K562 (cell line): ENCODE measurements around the gene AFG1L. TPM values are rescaled to one million over a fixed set of nuclear protein-coding genes. Genes with fewer than 3 reads are reported as not detected.

ENCODE experiments used
- ATAC-seq: fragments of 200-7000 bp; cut with Tn5 transposase; 3 replicates; pipeline ENCODE4 v1.9.1; 2020; ENCODE audit warnings: moderate library complexity
- BruUV-seq: library from RNA; stranded (reverse); fragments of 400-500 nt; replicated peaks from 2 replicates; lab custom pipeline; 2021; lab: Mats Ljungman, UMichigan
- CTCF ChIA-PET: fragments of 300-600 bp; formaldehyde crosslinking; extraction: SDS; loops from one replicate; lab custom pipeline; 2021; ENCODE audit warnings: low intra/inter-chr PET ratio; lab: Yijun Ruan, JAX
- POLR2A ChIA-PET: fragments of 300-600, 350-650 bp; sonication (Branson Sonifier 250); formaldehyde crosslinking; extraction: SDS; loops from one replicate; lab custom pipeline; 2021; ENCODE audit warnings: antibody characterized with exemption, inconsistent platforms; lab: Yijun Ruan, JAX
- DNase-seq, 4 experiments: peaks; one replicate each; pipeline versions ENCODE4 v3.0.0 to v3.0.0-alpha.2; 2011 to 2018; ENCODE audit warnings: low spot score in 3 of 4, mixed read lengths in 3 of 4; ENCODE audit errors: extremely low read depth in 1 of 4
- FAIRE-seq: peaks from 2 replicates; lab custom pipeline; 2011; peaks lifted over from hg19 to GRCh38; lab: Jason Lieb, UNC
- H2AFZ ChIP-seq: 2 replicates; pipeline ENCODE4 v1.6.0; 2011; ENCODE audit warnings: low read depth, low read length, control low read depth, inconsistent platforms
- H3K27ac ChIP-seq: fragments of 200-600 bp; 3 replicates; pipeline ENCODE4 v1.8.0; 2011; ENCODE audit warnings: low read depth, mild to moderate bottlenecking, control low read depth, inconsistent platforms, low read length, moderate library complexity, mixed read lengths; ENCODE audit errors: extremely low read depth
- H3K27me3 ChIP-seq, 2 experiments: fragments of 300-600 bp in 1 of 2; 2 replicates in 1 of 2; 3 replicates in 1 of 2; pipeline versions ENCODE4 v1.6.0 to v1.8.0; 2011; ENCODE audit warnings: inconsistent platforms in 2 of 2, low read length in 2 of 2, mild to moderate bottlenecking in 1 of 2, mixed read lengths in 1 of 2, moderate library complexity in 1 of 2; ENCODE audit not compliant: control insufficient read depth in 2 of 2, insufficient read depth in 2 of 2
- H3K36me3 ChIP-seq: fragments of 300-600 bp; 3 replicates; pipeline ENCODE4 v1.8.0; 2011; ENCODE audit warnings: mild to moderate bottlenecking, low read length, inconsistent platforms; ENCODE audit not compliant: control insufficient read depth, insufficient read depth
- H3K4me1 ChIP-seq, 2 experiments: fragments of 200-600 bp in 1 of 2; replicated peaks in 1 of 2; 2 replicates in 1 of 2; 3 replicates in 1 of 2; pipeline versions ENCODE4 v1.5.1 to v1.8.0; 2011; ENCODE audit warnings: inconsistent platforms in 2 of 2, low read length in 2 of 2, mild to moderate bottlenecking in 1 of 2, mixed read lengths in 1 of 2, moderate library complexity in 1 of 2; ENCODE audit not compliant: control insufficient read depth in 2 of 2, insufficient read depth in 2 of 2
- H3K4me2 ChIP-seq: 2 replicates; pipeline ENCODE4 v1.6.1; 2011; ENCODE audit warnings: low read length, control low read depth, inconsistent platforms, mixed read lengths; ENCODE audit not compliant: insufficient read depth
- H3K4me3 ChIP-seq: fragments of 200-600 bp; sonication (generic), shearing (Covaris generic); 2 replicates; pipeline ENCODE4 v1.5.1; 2016; ENCODE audit warnings: control low read depth, inconsistent platforms
- H3K79me2 ChIP-seq: fragments of 200-600 bp; 3 replicates; pipeline ENCODE4 v1.8.0; 2011; ENCODE audit warnings: low read length, inconsistent platforms; ENCODE audit not compliant: control insufficient read depth, insufficient read depth
- H3K9ac ChIP-seq, 2 experiments: 2 replicates each; pipeline versions ENCODE4 v1.6.0 to v1.6.1; 2011; ENCODE audit warnings: low read depth in 2 of 2, low read length in 2 of 2, control low read depth in 1 of 2, inconsistent platforms in 1 of 2, mild to moderate bottlenecking in 1 of 2, mixed read lengths in 1 of 2; ENCODE audit not compliant: insufficient read depth in 1 of 2
- H3K9me1 ChIP-seq: one replicate; pipeline ENCODE4 v1.6.0; 2011; ENCODE audit warnings: inconsistent platforms, mild to moderate bottlenecking, low read length, moderate library complexity; ENCODE audit not compliant: control insufficient read depth, insufficient read depth
- H3K9me3 ChIP-seq: replicated peaks from 2 replicates; pipeline ENCODE4 v1.5.1; 2011; ENCODE audit warnings: low read depth, low read length, inconsistent platforms; ENCODE audit not compliant: control insufficient read depth, insufficient read depth
- H4K20me1 ChIP-seq: replicated peaks from 2 replicates; pipeline ENCODE4 v1.6.1; 2011; ENCODE audit warnings: low read length, inconsistent platforms, mixed read lengths; ENCODE audit not compliant: control insufficient read depth, insufficient read depth
- ARID1B ChIP-seq: fragments of 450-650 bp; IDR thresholded peaks from 2 replicates; pipeline ENCODE4 v1.6.1; 2016; ENCODE audit warnings: antibody characterized with exemption, mild to moderate bottlenecking, inconsistent platforms
- CSDE1 ChIP-seq, 2 experiments: fragments of 450-650 bp; IDR thresholded peaks; 2 replicates each; pipeline ENCODE4 v1.6.1; 2016; ENCODE audit warnings: mild to moderate bottlenecking in 1 of 2
- FOSL1 ChIP-seq: fragments of 200-800 bp; sonication (Bioruptor generic); conservative IDR thresholded peaks from 2 replicates; pipeline ENCODE4 v1.6.1; 2016; ENCODE audit warnings: missing genetic modification characterization, missing compliant biosample characterization
- GATAD2B ChIP-seq: fragments of 450-650 bp; IDR thresholded peaks from 2 replicates; pipeline ENCODE4 v1.6.1; 2017; ENCODE audit warnings: mild to moderate bottlenecking, borderline replicate concordance
- JUNB ChIP-seq: fragments of 450-650 bp; formaldehyde crosslinking; conservative IDR thresholded peaks from 2 replicates; pipeline ENCODE4 v1.4.0; 2020; ENCODE audit warnings: mild to moderate bottlenecking
- MTA2 ChIP-seq: fragments of 450-650 bp; IDR thresholded peaks from 2 replicates; pipeline ENCODE4 v1.6.1; 2016; ENCODE audit warnings: low read depth
- MXI1 ChIP-seq: IDR thresholded peaks from 2 replicates; pipeline ENCODE4 v1.6.1; 2011; ENCODE audit warnings: low read depth, mild to moderate bottlenecking, improper control_type of control experiment, low read length
- NBN ChIP-seq: fragments of 450-650 bp; IDR thresholded peaks from 2 replicates; pipeline ENCODE4 v1.6.1; 2016; ENCODE audit warnings: low read depth, mild to moderate bottlenecking
- POLR2H ChIP-seq: IDR thresholded peaks from 2 replicates; pipeline ENCODE4 v1.6.1; 2016; ENCODE audit warnings: missing genetic modification characterization, low read depth, mild to moderate bottlenecking, control low read depth, missing compliant biosample characterization, moderate library complexity
- SOX6 ChIP-seq: fragments of 450-650 bp; IDR thresholded peaks from 2 replicates; pipeline ENCODE4 v1.6.1; 2014; ENCODE audit warnings: mild to moderate bottlenecking
- STAT5B ChIP-seq: fragments of 250-450 bp; sonication (Bioruptor Pico); IDR thresholded peaks from 2 replicates; pipeline ENCODE4 v1.8.0; 2021; ENCODE audit warnings: mild to moderate bottlenecking, inconsistent platforms
- ZNF507 ChIP-seq: conservative IDR thresholded peaks from 2 replicates; pipeline ENCODE4 v1.6.1; 2017; ENCODE audit warnings: missing genetic modification characterization, missing compliant biosample characterization
- ZNF696 ChIP-seq: fragments of 250-450 bp; sonication (Bioruptor Pico); conservative IDR thresholded peaks from 2 replicates; pipeline ENCODE4 v1.4.0; 2020; ENCODE audit warnings: mild to moderate bottlenecking, moderate library complexity
- WGBS: fragments of 100-300 bp; shearing (Covaris generic); methylation state at CpG from one replicate; pipeline ENCODE4 v1.1.6; 2016; ENCODE audit warnings: low coverage, mixed read lengths; ENCODE audit not compliant: insufficient coverage; ENCODE audit errors: missing lambda C conversion rate; 5-methylcytosine and 5-hydroxymethylcytosine counted together
- in situ Hi-C: fragments of 300-500 bp; cut with MboI; formaldehyde crosslinking; loops from 4 replicates; pipeline ENCODE4 v1.15.0; 2018; ENCODE audit warnings: inconsistent platforms, mixed read lengths
- intact Hi-C: fragments of 100-400 bp; cut with micrococcal nuclease; formaldehyde crosslinking; loops from 2 replicates; pipeline ENCODE4 v1.14.2; 2022
- polyA plus RNA-seq, 8 experiments: library from polyadenylated mRNA; depleted of rRNA in 4 of 8; stranded (reverse) in 5 of 8; unstranded in 3 of 8; fragments of >200 nt; fragmentation: Nextera tagmentation in 2 of 8; fragmentation: Illumina TruSeq in 1 of 8; extraction: Ambion mirVana in 2 of 8; extraction: Trizol in 1 of 8; gene quantifications; 2 replicates each; pipeline versions ENCODE4 v1.2.1 to v1.2.3, GENCODE V29; 2011 to 2014; ENCODE audit warnings: inconsistent platforms in 1 of 8, missing spikeins in 1 of 8
- total RNA-seq, 7 experiments: library from RNA; depleted of rRNA in 6 of 7; stranded (reverse); fragments of >200 nt in 6 of 7; fragmentation: Illumina TruSeq in 2 of 7; extraction: Trizol in 2 of 7; gene quantifications; 2 replicates each; pipeline versions ENCODE4 v1.2.1 to v1.2.3, GENCODE V29; 2011 to 2021; ENCODE audit warnings: low replicate concordance in 1 of 7
- TF ChIP-seq, protein P1 (sequence below): sonication (generic); formaldehyde crosslinking; IDR thresholded peaks from 2 replicates; pipeline ENCODE4 v1.8.0; 2022; ENCODE audit warnings: mild to moderate bottlenecking, missing genetic modification reagents
- TF ChIP-seq, protein P2 (sequence below): fragments of 450-650 bp; IDR thresholded peaks from 2 replicates; pipeline ENCODE4 v1.6.1; 2014; ENCODE audit warnings: low read depth, mild to moderate bottlenecking, moderate library complexity, borderline replicate concordance
- TF ChIP-seq, protein P3 (sequence below): fragments of 250-450 bp; sonication (Bioruptor Pico); IDR thresholded peaks from 2 replicates; pipeline ENCODE4 v1.5.0; 2021; ENCODE audit warnings: mild to moderate bottlenecking, borderline replicate concordance
- TF ChIP-seq, protein P4 (sequence below): IDR thresholded peaks from 2 replicates; pipeline ENCODE4 v1.6.1; 2011; ENCODE audit not compliant: insufficient read length; ENCODE audit errors: extremely low read depth

AFG1L gene
- total and polyA plus RNA-seq, 9 of the 15 experiments (the other 6 are each of a cell fraction or from before 2014, with no cell fraction given) = 2.2 to 15.5 (median 5.8) TPM

DNA sequence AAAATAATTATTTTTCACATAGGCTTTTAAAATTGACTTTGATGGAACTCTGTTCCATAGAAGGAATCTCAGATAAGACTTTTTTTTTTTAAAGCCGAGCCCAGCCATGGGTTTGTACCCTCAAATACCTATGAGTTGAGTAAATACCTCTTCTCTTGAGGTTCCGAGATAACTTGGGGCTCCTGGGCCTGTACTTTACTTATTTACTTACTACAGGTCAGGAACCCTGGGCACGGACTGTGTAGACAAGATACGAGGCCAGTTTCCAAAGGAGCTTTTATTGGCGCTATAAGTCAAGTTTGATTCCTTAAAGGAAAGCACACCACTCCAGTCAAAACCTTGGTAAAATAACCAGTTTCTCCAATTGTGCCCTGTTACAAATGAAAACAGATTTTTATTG lies 7.5 kb downstream of the AFG1L start:
- 83% methylated on average over 5 of the region's 5 CpGs for WGBS
- Histone ChIP-seq H3K9ac (no peak overlapping the region), H2AFZ (no peak overlapping the region), H3K4me3 (no peak overlapping the region), H3K4me1 (peaks cover 0 to 3% of the 10 kb centered on the region in 2 experiments; a peak in 1 of 5 replicates), H3K36me3 (no peaks in the 10 kb centered on the region), H4K20me1 (no peaks in the 10 kb centered on the region), H3K27ac (no peak overlapping the region), H3K79me2 (peaks cover 10% of the 10 kb centered on the region; the same call in 2 of the 3 replicates), H3K9me3 (no peaks in the 10 kb centered on the region), H3K27me3 (no peaks in the 10 kb centered on the region), H3K4me2 (no peak overlapping the region), H3K9me1 (no peaks in the 10 kb centered on the region)
- ATAC-seq (no peak), FAIRE-seq (no peak), DNase-seq (no peak)
- intact Hi-C loops (no loop called here), in situ Hi-C loops (no loop called here)
- no TSS peak for BruUV-seq
- ChIA-PET CTCF (no interaction called here), POLR2A (no interaction called here)
- TF ChIP-seq NBN (no peak), POLR2H (tag) (no peak), MXI1 (no peak), FOSL1 (tag) (no peak), STAT5B (no peak), ZNF696 (CRISPR knock-in tag) (no peak), MTA2 (no peak), ZNF507 (tag) (no peak), GATAD2B (no peak), SOX6 (no peak), JUNB (CRISPR knock-in tag) (no peak), ARID1B (no peak), CSDE1 (IDR thresholded peaks at IDR 0.05) (no peak)
- TF ChIP-seq, protein P1, sequence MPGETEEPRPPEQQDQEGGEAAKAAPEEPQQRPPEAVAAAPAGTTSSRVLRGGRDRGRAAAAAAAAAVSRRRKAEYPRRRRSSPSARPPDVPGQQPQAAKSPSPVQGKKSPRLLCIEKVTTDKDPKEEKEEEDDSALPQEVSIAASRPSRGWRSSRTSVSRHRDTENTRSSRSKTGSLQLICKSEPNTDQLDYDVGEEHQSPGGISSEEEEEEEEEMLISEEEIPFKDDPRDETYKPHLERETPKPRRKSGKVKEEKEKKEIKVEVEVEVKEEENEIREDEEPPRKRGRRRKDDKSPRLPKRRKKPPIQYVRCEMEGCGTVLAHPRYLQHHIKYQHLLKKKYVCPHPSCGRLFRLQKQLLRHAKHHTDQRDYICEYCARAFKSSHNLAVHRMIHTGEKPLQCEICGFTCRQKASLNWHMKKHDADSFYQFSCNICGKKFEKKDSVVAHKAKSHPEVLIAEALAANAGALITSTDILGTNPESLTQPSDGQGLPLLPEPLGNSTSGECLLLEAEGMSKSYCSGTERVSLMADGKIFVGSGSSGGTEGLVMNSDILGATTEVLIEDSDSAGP (CRISPR knock-in tag) = no peak
- TF ChIP-seq, protein P2, sequence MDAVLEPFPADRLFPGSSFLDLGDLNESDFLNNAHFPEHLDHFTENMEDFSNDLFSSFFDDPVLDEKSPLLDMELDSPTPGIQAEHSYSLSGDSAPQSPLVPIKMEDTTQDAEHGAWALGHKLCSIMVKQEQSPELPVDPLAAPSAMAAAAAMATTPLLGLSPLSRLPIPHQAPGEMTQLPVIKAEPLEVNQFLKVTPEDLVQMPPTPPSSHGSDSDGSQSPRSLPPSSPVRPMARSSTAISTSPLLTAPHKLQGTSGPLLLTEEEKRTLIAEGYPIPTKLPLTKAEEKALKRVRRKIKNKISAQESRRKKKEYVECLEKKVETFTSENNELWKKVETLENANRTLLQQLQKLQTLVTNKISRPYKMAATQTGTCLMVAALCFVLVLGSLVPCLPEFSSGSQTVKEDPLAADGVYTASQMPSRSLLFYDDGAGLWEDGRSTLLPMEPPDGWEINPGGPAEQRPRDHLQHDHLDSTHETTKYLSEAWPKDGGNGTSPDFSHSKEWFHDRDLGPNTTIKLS = no peak
- TF ChIP-seq, protein P3, sequence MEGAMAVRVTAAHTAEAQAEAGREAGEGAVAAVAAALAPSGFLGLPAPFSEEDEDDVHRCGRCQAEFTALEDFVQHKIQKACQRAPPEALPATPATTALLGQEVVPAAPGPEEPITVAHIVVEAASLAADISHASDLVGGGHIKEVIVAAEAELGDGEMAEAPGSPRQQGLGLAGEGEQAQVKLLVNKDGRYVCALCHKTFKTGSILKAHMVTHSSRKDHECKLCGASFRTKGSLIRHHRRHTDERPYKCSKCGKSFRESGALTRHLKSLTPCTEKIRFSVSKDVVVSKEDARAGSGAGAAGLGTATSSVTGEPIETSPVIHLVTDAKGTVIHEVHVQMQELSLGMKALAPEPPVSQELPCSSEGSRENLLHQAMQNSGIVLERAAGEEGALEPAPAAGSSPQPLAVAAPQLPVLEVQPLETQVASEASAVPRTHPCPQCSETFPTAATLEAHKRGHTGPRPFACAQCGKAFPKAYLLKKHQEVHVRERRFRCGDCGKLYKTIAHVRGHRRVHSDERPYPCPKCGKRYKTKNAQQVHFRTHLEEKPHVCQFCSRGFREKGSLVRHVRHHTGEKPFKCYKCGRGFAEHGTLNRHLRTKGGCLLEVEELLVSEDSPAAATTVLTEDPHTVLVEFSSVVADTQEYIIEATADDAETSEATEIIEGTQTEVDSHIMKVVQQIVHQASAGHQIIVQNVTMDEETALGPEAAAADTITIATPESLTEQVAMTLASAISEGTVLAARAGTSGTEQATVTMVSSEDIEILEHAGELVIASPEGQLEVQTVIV (CRISPR knock-in tag) = no peak
- TF ChIP-seq, protein P4, sequence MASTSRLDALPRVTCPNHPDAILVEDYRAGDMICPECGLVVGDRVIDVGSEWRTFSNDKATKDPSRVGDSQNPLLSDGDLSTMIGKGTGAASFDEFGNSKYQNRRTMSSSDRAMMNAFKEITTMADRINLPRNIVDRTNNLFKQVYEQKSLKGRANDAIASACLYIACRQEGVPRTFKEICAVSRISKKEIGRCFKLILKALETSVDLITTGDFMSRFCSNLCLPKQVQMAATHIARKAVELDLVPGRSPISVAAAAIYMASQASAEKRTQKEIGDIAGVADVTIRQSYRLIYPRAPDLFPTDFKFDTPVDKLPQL = no peak
